HG02840 (cell line): ENCODE results near the gene EIF3A.

Experiments
- ATAC-seq: cut with Tn5 transposase; IDR thresholded peaks from one replicate; pipeline ENCODE4 v1.9.1; 2021; ENCODE audit warnings: mild to moderate bottlenecking, moderate library complexity, moderate number of reproducible peaks; ENCODE audit not compliant: unreplicated experiment, low FRiP score

EIF3A gene

GRCh38 chr10:119007211-119007574, 73.4 kb downstream of the EIF3A start:
- ATAC-seq = no peak

- no peak for ATAC-seq
Measured at GRCh38 chr10:119006451-119007210, 74.0 kb downstream of the EIF3A start.

GRCh38 chr10:119005362-119006043, 75.1 kb downstream of the EIF3A start:
- ATAC-seq = no peak

- ATAC-seq = no peak
Measured at GRCh38 chr10:119003572-119004289, 76.9 kb downstream of the EIF3A start.

- ATAC-seq = no peak
Measured at GRCh38 chr10:119001717-119002500, 78.7 kb downstream of the EIF3A start.

GRCh38 chr10:118998183-118998582, 82.4 kb downstream of the EIF3A start:
- ATAC-seq = no peak

- ATAC-seq = no peak
Measured at GRCh38 chr10:118997379-118997778, 83.2 kb downstream of the EIF3A start.

GRCh38 chr10:118995739-118996138, 84.9 kb downstream of the EIF3A start:
- no peak for ATAC-seq

- no peak for ATAC-seq
Measured at GRCh38 chr10:118994321-118994720, 86.3 kb downstream of the EIF3A start.

GRCh38 chr10:118993214-118993613, 87.4 kb downstream of the EIF3A start:
- no peak for ATAC-seq

GRCh38 chr10:118992496-118992895, 88.1 kb downstream of the EIF3A start:
- ATAC-seq = no peak

- no peak for ATAC-seq
Measured at GRCh38 chr10:118990326-118990725, 90.3 kb downstream of the EIF3A start.

- ATAC-seq = peak; percentile 70
Measured at GRCh38 chr10:118986815-118987790, 93.5 kb downstream of the EIF3A start.

GRCh38 chr10:118985576-118985975, 95.0 kb downstream of the EIF3A start:
- ATAC-seq = no peak
